ENCODE measurements around the gene SMYD4. TPM values are rescaled to one million over a fixed set of nuclear protein-coding genes. Genes with fewer than 3 reads are reported as not detected.

Gene SMYD4
- total RNA-seq, 1 donor from 2014 or later = 28.4 TPM

Other genes with a start within 250 kb of the SMYD4 start
- gene SLC43A2, start 201.1 kb downstream of the SMYD4 start, total RNA-seq = 1.7 and 2.5 TPM in 2 replicates
- gene SCARF1, start 184.2 kb downstream of the SMYD4 start, total RNA-seq = 7.3 and 9.3 TPM in 2 replicates
- 6.8 and 7.4 TPM in 2 replicates for gene RILP, start 180.0 kb downstream of the SMYD4 start, total RNA-seq
- 405 and 410 TPM in 2 replicates for gene PRPF8, start 145.0 kb downstream of the SMYD4 start, total RNA-seq
- gene TLCD2, start 119.5 kb downstream of the SMYD4 start, total RNA-seq = 0.12 and 0.13 TPM in 2 replicates
- gene WDR81, start 105.2 kb downstream of the SMYD4 start, total RNA-seq = 21.6 and 21.9 TPM in 2 replicates
- gene SERPINF2, start 87.0 kb downstream of the SMYD4 start, total RNA-seq = 0.12 and 0.41 TPM in 2 replicates
- gene SERPINF1, start 67.8 kb downstream of the SMYD4 start, total RNA-seq = not detected in 2 replicates
- 266 and 269 TPM in 2 replicates for gene RPA1, start 103 bp upstream of the SMYD4 start, total RNA-seq
- 1.0 TPM in 2 replicates for gene RTN4RL1, start 195.4 kb upstream of the SMYD4 start, total RNA-seq
- 49.4 and 61.3 TPM in 2 replicates for gene DPH1, start 200.3 kb upstream of the SMYD4 start, total RNA-seq
- 43.9 and 44.0 TPM in 2 replicates for gene OVCA2, start 212.1 kb upstream of the SMYD4 start, total RNA-seq
- 45.6 and 47.0 TPM in 2 replicates for gene HIC1, start 225.2 kb upstream of the SMYD4 start, total RNA-seq

All from activated T-helper 1 cell treated with anti-CD3 and anti-CD28 coated beads, Interleukin-12 subunit alpha, Interleukin-12 subunit beta, Interleukin-2, Interleukin-4 antibody, amounts not matched to agents 30 ng/mL and 10 ng/mL and 1 ng/mL, durations not matched to agents 14 hours and 24 hours and 36 hours (primary cell).